Measurements from ENCODE around the gene TMEM79. TPM values are rescaled to one million over a fixed set of nuclear protein-coding genes. Genes with fewer than 3 reads are reported as not detected.

TMEM79 gene
- total RNA-seq, 6 experiments from 2014 or later: 2.0 to 2.7 (median 2.1) TPM

DNA sequence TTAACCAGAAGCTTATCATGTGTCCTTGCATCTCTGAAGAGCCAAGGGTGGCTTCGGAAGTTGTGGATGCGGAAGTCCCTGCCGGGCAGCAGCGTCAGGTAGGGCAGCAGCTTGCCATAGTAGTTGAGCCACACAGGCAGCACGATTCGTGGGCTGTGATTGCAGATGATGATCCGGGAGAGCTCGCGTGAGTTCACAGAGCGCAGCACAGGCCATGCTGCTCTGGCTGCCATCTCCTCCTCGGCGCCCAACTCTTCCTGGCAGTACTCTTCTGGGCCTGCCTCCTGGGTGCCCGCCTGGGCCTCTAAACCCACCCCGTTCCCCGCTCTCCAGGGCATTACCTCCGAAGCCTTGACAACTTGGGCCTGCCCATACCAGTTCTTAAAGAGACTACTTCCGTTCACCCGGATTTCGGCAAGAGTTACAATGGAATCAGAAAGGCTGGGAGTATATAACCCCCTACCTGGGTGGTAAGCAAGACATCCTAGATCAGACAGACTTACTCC lies 14.8 kb downstream of the TMEM79 start, which contains the start of gene VHLL:
Gene VHLL (minus strand): TSS at position 456 of the 506 bp plus-strand sequence. CDS start 118 bp downstream, at position 338.
- no peaks in the 10 kb centered on the region for H3K9me3 Mint-ChIP-seq
- TF ChIP-seq, protein P1, sequence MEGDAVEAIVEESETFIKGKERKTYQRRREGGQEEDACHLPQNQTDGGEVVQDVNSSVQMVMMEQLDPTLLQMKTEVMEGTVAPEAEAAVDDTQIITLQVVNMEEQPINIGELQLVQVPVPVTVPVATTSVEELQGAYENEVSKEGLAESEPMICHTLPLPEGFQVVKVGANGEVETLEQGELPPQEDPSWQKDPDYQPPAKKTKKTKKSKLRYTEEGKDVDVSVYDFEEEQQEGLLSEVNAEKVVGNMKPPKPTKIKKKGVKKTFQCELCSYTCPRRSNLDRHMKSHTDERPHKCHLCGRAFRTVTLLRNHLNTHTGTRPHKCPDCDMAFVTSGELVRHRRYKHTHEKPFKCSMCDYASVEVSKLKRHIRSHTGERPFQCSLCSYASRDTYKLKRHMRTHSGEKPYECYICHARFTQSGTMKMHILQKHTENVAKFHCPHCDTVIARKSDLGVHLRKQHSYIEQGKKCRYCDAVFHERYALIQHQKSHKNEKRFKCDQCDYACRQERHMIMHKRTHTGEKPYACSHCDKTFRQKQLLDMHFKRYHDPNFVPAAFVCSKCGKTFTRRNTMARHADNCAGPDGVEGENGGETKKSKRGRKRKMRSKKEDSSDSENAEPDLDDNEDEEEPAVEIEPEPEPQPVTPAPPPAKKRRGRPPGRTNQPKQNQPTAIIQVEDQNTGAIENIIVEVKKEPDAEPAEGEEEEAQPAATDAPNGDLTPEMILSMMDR (IDR thresholded peaks at IDR 0.05): no peak
- peaks cover 2% of the 10 kb centered on the region; the same call in 1 of the 2 replicates for H3K27me3 Mint-ChIP-seq (ENCODE audit: insufficient read depth)
- no peak for DNase-seq
- no peak within 1 kb of the TSS for H3K27ac Mint-ChIP-seq
- H3K4me1 Mint-ChIP-seq (ENCODE audit: low read depth): peaks cover 6% of the 10 kb centered on the region; the same call in 1 of the 2 replicates
- H3K4me3 Mint-ChIP-seq: no peak within 1 kb of the TSS
- no peaks in the 10 kb centered on the region for H3K36me3 Mint-ChIP-seq (ENCODE audit: low read depth)

DNA sequence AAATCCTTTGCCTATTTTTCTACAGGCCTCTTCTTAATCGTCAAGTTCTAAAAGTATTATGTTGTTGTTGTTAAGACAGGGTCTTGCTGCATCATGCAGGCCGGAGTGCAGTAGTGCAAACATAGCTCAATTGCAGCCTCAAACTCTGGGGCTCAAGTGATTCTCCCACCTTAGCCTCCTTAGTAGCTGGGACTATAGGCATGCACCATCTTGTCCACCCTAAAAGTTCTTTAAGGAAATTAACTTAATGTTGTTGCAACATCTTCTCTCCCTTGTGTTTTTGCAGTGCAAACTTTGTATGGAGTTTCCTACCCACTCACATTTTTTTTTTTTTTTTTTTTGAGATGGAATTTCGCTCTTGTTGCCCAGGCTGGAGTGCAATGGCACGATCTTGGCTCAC lies 19.1 kb downstream of the TMEM79 start:
- H3K36me3 Mint-ChIP-seq (ENCODE audit: low read depth): peaks cover 9% of the 10 kb centered on the region
- TF ChIP-seq, protein P1 (IDR thresholded peaks at IDR 0.05): no peak
- H3K9me3 Mint-ChIP-seq: no peaks in the 10 kb centered on the region
- H3K27me3 Mint-ChIP-seq (ENCODE audit: insufficient read depth): no peaks in the 10 kb centered on the region
- H3K4me1 Mint-ChIP-seq (ENCODE audit: low read depth): peaks cover 10% of the 10 kb centered on the region
- H3K4me3 Mint-ChIP-seq: no peak overlapping the region
- no peak overlapping the region for H3K27ac Mint-ChIP-seq
- DNase-seq: no peak

DNA sequence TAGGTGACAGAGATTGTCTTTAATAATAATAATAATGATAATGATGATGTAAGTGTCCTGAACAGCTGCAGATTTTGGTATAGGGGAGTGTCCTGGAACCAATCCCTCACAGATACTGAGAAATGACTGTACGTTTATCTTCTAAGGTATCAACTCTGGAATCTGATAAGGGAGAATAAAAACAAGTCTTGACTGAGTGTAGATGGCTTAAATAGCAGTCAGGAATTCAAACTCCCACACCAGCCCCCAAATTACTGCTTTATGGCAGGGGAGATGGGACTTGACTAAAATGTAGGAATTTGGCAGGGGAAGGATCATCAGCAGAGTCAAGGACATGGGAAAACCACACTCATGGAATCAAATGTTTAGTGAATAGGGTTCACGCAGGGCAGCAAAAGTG lies 21.1 kb downstream of the TMEM79 start:
- Mint-ChIP-seq H3K27me3 (ENCODE audit: insufficient read depth) (no peaks in the 10 kb centered on the region), H3K27ac (no peak overlapping the region), H3K4me3 (no peak overlapping the region), H3K9me3 (no peaks in the 10 kb centered on the region), H3K36me3 (ENCODE audit: low read depth) (peaks cover 17% of the 10 kb centered on the region), H3K4me1 (ENCODE audit: low read depth) (peaks cover 16% of the 10 kb centered on the region)
- TF ChIP-seq, protein P1 (IDR thresholded peaks at IDR 0.05): no peak
- no peak for DNase-seq

DNA sequence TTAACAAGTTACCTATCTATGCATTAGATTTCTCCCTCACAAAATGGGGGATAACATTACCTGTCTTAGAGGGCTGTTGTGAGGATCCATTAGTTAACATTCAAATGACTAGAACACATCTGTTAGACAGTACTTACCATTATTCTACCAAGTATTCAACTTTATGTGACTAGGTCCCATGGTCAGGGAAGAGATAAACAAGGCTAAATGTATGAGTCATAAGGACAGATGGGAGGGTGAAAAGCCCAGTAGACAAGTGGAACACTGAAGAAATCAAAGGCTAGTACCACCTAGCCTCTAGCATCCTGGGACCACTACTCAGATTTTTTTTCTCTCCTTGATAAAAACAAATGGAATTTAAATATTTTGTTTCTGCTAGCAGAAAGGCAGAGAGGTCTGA lies 24.0 kb downstream of the TMEM79 start:
- no peaks in the 10 kb centered on the region for H3K27me3 Mint-ChIP-seq (ENCODE audit: insufficient read depth)
- no peak overlapping the region for H3K4me3 Mint-ChIP-seq
- DNase-seq: peak; percentile 52
- TF ChIP-seq, protein P1 (IDR thresholded peaks at IDR 0.05): no peak
- peak overlapping the region; percentile 63 for H3K27ac Mint-ChIP-seq
- H3K9me3 Mint-ChIP-seq: no peaks in the 10 kb centered on the region
- peaks cover 37% of the 10 kb centered on the region for H3K36me3 Mint-ChIP-seq (ENCODE audit: low read depth)
- H3K4me1 Mint-ChIP-seq (ENCODE audit: low read depth): peaks cover 39% of the 10 kb centered on the region

DNA sequence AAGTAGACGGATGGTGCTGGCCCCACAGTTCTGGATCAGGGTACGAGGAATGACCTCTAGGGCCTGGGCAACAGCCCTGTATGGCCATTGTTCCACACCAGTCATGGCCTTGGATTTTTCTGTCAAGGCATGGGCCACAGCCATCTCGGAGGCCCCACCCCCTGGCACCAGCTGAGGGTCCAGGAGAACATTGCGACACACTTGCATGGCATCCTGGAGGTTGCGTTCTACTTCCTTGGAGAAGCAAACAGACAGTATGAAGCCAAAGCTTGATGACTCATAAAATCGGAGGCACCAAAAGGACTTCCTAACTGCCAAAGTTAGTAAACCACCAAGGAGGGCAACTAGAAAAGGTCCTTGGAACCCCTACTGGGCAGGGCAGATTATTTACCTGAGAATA lies 26.8 kb downstream of the TMEM79 start:
- peak; percentile 47 for DNase-seq
- Mint-ChIP-seq H3K4me1 (ENCODE audit: low read depth) (peaks cover 34% of the 10 kb centered on the region), H3K27me3 (ENCODE audit: insufficient read depth) (no peaks in the 10 kb centered on the region), H3K4me3 (no peak overlapping the region), H3K9me3 (no peaks in the 10 kb centered on the region), H3K27ac (peak overlapping the region; percentile 72), H3K36me3 (ENCODE audit: low read depth) (peaks cover 55% of the 10 kb centered on the region)
- TF ChIP-seq, protein P1 (IDR thresholded peaks at IDR 0.05): no peak
